ENCODE measurements around the gene DYSF. TPM values are rescaled to one million over a fixed set of nuclear protein-coding genes. Genes with fewer than 3 reads are reported as not detected.

DYSF gene
- total RNA-seq, 1 donor from 2014 or later, result 11.1 TPM

DNA sequence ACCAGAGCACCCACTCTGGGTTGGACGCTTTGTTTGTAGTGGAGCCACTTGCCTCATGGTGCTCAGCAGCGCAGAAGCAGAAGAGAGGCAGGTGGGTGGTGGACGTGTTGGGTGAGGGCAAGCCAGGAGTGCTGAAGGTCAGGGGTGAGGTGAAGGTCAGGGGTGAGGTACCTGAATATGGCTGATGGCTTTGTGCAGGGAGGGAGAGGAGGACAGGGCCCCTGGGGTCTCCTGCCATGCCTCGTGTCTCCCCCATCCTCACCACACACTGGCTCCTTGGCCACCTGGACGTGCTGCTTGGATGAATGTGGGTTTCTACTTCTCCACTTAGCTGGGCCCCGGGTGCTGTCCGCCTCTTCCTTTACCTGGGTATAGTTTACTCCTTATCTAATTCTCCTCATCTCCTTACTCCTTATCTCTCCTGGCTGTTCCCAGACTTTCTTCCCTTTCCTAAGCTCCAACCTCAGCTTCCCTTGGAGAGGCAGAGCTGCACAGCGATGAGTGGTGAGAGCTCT lies 68.1 kb downstream of the DYSF start:
- Mint-ChIP-seq H3K4me3 (ENCODE audit: unreplicated experiment) (no peak overlapping the region), H3K36me3 (ENCODE audit: unreplicated experiment) (peaks cover 5% of the 10 kb centered on the region), H3K4me1 (ENCODE audit: low read depth, unreplicated experiment) (peaks cover 5% of the 10 kb centered on the region), H3K27me3 (ENCODE audit: unreplicated experiment) (peaks cover 4% of the 10 kb centered on the region), H3K9me3 (ENCODE audit: unreplicated experiment) (peaks cover 4% of the 10 kb centered on the region), H3K27ac (ENCODE audit: unreplicated experiment) (no peak overlapping the region)
- TF ChIP-seq, protein P1, sequence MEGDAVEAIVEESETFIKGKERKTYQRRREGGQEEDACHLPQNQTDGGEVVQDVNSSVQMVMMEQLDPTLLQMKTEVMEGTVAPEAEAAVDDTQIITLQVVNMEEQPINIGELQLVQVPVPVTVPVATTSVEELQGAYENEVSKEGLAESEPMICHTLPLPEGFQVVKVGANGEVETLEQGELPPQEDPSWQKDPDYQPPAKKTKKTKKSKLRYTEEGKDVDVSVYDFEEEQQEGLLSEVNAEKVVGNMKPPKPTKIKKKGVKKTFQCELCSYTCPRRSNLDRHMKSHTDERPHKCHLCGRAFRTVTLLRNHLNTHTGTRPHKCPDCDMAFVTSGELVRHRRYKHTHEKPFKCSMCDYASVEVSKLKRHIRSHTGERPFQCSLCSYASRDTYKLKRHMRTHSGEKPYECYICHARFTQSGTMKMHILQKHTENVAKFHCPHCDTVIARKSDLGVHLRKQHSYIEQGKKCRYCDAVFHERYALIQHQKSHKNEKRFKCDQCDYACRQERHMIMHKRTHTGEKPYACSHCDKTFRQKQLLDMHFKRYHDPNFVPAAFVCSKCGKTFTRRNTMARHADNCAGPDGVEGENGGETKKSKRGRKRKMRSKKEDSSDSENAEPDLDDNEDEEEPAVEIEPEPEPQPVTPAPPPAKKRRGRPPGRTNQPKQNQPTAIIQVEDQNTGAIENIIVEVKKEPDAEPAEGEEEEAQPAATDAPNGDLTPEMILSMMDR (IDR thresholded peaks at IDR 0.05; ENCODE audit: partially characterized antibody, unreplicated experiment), result no peak
- DNase-seq, result no peak

DNA sequence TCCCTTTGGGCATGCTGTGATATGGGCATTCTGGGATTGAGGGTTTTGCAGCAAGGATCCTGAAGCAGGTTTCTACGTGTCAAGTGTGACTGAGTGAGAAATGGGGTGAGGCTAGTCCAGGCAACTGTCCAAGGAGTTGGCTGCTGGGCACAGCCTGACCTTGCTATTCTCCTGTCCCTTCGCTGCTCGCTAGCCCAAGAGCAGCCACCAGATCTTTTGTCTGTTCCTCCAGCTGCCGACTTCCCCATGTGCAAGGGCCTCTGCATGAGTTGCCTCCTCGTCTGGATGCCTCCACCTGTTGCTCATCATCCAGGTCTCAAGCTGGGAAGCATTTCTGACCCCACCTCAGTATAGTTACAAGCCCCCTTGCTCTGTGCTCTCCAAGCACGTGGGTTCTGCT lies 71.1 kb downstream of the DYSF start:
- H3K27ac Mint-ChIP-seq (ENCODE audit: unreplicated experiment), result no peak overlapping the region
- peaks cover 5% of the 10 kb centered on the region for H3K36me3 Mint-ChIP-seq (ENCODE audit: unreplicated experiment)
- H3K4me3 Mint-ChIP-seq (ENCODE audit: unreplicated experiment), result no peak overlapping the region
- H3K9me3 Mint-ChIP-seq (ENCODE audit: unreplicated experiment), result no peaks in the 10 kb centered on the region
- TF ChIP-seq, protein P1 (IDR thresholded peaks at IDR 0.05; ENCODE audit: partially characterized antibody, unreplicated experiment), result no peak
- no peak for DNase-seq
- no peaks in the 10 kb centered on the region for H3K4me1 Mint-ChIP-seq (ENCODE audit: low read depth, unreplicated experiment)
- peaks cover 6% of the 10 kb centered on the region for H3K27me3 Mint-ChIP-seq (ENCODE audit: unreplicated experiment)

DNA sequence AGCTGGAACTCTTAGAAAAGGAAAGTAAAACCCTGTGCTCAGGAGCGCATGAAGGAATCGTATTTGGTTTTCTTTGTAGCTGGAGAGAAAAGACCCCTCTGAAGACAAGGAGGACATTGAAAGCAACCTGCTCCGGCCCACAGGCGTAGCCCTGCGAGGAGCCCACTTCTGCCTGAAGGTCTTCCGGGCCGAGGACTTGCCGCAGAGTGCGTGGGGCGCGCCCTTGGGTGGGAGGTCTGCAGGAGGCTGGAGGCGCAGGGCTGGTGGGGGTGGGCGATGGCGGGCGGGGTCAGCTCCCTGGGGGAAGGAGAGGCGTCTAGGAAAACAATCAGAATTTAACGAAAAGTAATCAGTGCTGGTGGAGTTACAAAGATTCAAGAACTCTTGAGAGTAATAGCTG lies 72.8 kb downstream of the DYSF start:
- peaks cover 3% of the 10 kb centered on the region for H3K36me3 Mint-ChIP-seq (ENCODE audit: unreplicated experiment)
- no peaks in the 10 kb centered on the region for H3K4me1 Mint-ChIP-seq (ENCODE audit: low read depth, unreplicated experiment)
- peaks cover 8% of the 10 kb centered on the region for H3K27me3 Mint-ChIP-seq (ENCODE audit: unreplicated experiment)
- no peak for DNase-seq
- no peak overlapping the region for H3K4me3 Mint-ChIP-seq (ENCODE audit: unreplicated experiment)
- no peak overlapping the region for H3K27ac Mint-ChIP-seq (ENCODE audit: unreplicated experiment)
- H3K9me3 Mint-ChIP-seq (ENCODE audit: unreplicated experiment), result no peaks in the 10 kb centered on the region
- TF ChIP-seq, protein P1 (IDR thresholded peaks at IDR 0.05; ENCODE audit: partially characterized antibody, unreplicated experiment), result no peak

DNA sequence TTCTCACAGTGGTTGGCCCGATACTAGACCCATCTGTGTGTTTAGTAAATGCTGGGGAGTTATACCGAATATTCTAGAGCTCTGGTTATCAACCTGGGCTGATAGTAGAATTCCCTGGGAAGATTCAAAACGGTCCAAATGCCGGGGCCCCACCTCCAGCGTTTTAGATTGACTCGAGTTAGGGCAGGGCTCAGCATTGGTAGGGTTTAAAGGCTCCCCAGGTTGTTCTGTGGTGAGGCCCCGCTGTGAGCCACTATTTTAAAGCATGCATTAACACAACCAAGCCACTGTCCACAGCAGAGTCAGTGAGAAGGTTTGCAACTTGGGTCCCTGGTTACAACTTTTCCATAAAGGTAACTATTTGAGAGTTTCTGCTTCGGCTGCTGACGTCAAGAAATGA lies 73.6 kb downstream of the DYSF start:
- no peaks in the 10 kb centered on the region for H3K9me3 Mint-ChIP-seq (ENCODE audit: unreplicated experiment)
- H3K27ac Mint-ChIP-seq (ENCODE audit: unreplicated experiment), result no peak overlapping the region
- no peak overlapping the region for H3K4me3 Mint-ChIP-seq (ENCODE audit: unreplicated experiment)
- no peaks in the 10 kb centered on the region for H3K4me1 Mint-ChIP-seq (ENCODE audit: low read depth, unreplicated experiment)
- TF ChIP-seq, protein P1 (IDR thresholded peaks at IDR 0.05; ENCODE audit: partially characterized antibody, unreplicated experiment), result no peak
- no peak for DNase-seq
- H3K36me3 Mint-ChIP-seq (ENCODE audit: unreplicated experiment), result no peaks in the 10 kb centered on the region
- peaks cover 8% of the 10 kb centered on the region for H3K27me3 Mint-ChIP-seq (ENCODE audit: unreplicated experiment)

DNA sequence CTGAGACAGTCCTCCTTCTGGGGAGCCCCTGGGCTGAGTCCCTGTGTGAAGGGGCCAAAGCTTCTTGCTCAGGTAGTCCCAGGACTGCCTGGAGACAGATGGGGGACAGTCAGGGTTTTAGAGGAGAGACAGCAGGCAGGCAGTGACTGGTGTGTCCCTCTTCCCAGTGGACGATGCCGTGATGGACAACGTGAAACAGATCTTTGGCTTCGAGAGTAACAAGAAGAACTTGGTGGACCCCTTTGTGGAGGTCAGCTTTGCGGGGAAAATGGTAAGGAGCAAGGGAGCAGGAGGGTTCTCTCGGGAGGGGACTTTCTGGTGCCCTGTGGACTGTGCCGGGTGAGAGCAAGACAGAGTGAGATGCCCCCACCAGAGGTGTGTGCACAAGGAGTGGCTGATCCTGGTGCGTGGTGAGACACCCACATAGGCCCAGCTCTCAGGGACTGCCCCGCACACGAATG lies 74.8 kb downstream of the DYSF start:
- peak overlapping the region; percentile 31 for H3K27ac Mint-ChIP-seq (ENCODE audit: unreplicated experiment)
- no peaks in the 10 kb centered on the region for H3K4me1 Mint-ChIP-seq (ENCODE audit: low read depth, unreplicated experiment)
- TF ChIP-seq, protein P1 (IDR thresholded peaks at IDR 0.05; ENCODE audit: partially characterized antibody, unreplicated experiment), result no peak
- H3K27me3 Mint-ChIP-seq (ENCODE audit: unreplicated experiment), result peaks cover 8% of the 10 kb centered on the region
- H3K36me3 Mint-ChIP-seq (ENCODE audit: unreplicated experiment), result no peaks in the 10 kb centered on the region
- H3K9me3 Mint-ChIP-seq (ENCODE audit: unreplicated experiment), result peaks cover 3% of the 10 kb centered on the region
- DNase-seq, result no peak
- H3K4me3 Mint-ChIP-seq (ENCODE audit: unreplicated experiment), result no peak overlapping the region
